Left cardiac atrium (tissue), 4 donors: ENCODE data around the gene SMCHD1. TPM values are rescaled to one million over a fixed set of nuclear protein-coding genes. Genes with fewer than 3 reads are reported as not detected.
A peak's percentile ranks its signal among the peaks of the same experiment; 100 is the strongest.
"Not testable (repeated sequence)": the region's sequence is repeated elsewhere in the genome, so short reads cannot be mapped to it uniquely, and the experiment has no call there.

Source experiments
- ATAC-seq, 2 donors: fragments of 200-7000 bp; cut with Tn5 transposase; one replicate each; pipeline ENCODE4 v1.9.1; 2020; ENCODE audit warnings: mild to moderate bottlenecking in 2 of 2, moderate library complexity in 2 of 2
- DNase-seq: peaks from one replicate; pipeline ENCODE4 v3.0.0-alpha.2; 2020
- intact Hi-C, 2 donors: fragments of 100-400 bp; cut with DNase I; formaldehyde crosslinking; loops; one replicate each; pipeline versions ENCODE4 v1.14.1 to v1.15.1; 2022 to 2023
- total RNA-seq, 2 donors: library from RNA; stranded (reverse); fragmentation: NEBNext Ultra II Directional; extraction: Animal tissue kit (Norgen Biotek cat#: 25700); gene quantifications; one replicate each; pipeline ENCODE4 v1.2.1, GENCODE V29; 2021
- donor health status: DM: no; HTN: yes; CAD: no.
- donor health status: DM: no; HTN: yes; CAD: no; lungs with severe emphysema.
- donor health status: DM: yes; HTN: yes; CAD: no.
- donor health status: Dilated cardiomyopathy.

Gene SMCHD1
- total RNA-seq, 2 donors from 2014 or later, result 24.5 to 28.7 TPM

DNA sequence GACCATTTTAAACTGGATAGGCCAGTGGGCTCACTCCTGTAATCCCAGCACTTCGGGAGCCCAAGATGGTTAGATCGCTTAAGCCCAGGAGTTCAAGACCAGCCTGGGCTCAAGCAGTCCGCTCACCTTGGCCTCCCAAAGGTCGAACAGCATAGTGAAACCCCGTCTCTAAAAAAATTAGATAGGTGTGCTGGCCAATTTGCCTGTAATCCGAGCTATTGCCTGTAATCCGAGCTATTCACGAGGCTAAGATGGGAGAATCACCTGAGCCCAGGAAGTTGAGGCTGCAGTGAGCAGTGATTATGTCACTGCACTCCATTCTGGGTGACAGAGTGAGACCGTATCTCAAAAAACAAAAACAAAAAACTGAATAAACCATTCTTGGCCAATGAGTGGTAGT is 138.6 kb downstream of the SMCHD1 start:
- DNase-seq, result no peak
- ATAC-seq, result no peak
- intact Hi-C loops, result no loop called here

DNA sequence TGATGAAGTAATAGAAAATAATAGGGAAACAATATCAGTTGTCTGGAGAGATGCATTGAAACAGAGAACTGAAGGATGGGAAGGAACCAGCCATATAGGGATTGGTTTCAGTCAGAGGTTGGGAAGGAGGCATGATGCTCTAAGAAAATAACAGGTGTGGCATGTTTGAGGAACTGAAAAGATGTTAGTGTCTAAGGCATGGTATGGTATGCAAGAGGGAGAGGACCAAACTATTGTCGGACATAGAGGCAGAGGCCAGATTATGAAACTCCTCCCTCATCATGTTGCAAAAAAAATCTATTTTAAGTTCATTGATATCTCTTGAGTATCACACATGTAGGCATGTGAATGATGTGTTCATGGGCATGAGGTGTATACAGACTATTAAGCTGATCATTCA is 142.4 kb downstream of the SMCHD1 start:
- intact Hi-C loops, result no loop called here
- ATAC-seq (no peak), DNase-seq (no peak)

DNA sequence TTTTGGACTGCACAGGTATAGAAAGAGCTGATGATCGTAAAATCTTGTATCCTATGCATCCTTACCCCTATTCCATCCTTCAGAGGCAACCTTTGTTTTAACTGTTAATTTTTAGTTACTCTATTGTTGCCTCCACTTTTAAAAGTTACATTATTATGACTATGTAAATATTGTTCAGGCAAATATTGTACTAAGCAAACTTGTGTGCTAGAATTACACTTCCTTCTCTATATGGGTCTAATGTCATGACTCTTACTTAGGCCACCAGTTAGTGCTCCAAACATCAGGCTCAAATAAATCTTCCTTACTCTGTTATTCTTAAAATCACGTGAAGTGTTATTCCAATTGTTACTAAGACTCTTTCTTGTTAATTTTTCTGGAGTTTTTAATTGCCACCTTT is 143.8 kb downstream of the SMCHD1 start:
- DNase-seq (no peak), ATAC-seq (no peak)
- intact Hi-C loops, result no loop called here

DNA sequence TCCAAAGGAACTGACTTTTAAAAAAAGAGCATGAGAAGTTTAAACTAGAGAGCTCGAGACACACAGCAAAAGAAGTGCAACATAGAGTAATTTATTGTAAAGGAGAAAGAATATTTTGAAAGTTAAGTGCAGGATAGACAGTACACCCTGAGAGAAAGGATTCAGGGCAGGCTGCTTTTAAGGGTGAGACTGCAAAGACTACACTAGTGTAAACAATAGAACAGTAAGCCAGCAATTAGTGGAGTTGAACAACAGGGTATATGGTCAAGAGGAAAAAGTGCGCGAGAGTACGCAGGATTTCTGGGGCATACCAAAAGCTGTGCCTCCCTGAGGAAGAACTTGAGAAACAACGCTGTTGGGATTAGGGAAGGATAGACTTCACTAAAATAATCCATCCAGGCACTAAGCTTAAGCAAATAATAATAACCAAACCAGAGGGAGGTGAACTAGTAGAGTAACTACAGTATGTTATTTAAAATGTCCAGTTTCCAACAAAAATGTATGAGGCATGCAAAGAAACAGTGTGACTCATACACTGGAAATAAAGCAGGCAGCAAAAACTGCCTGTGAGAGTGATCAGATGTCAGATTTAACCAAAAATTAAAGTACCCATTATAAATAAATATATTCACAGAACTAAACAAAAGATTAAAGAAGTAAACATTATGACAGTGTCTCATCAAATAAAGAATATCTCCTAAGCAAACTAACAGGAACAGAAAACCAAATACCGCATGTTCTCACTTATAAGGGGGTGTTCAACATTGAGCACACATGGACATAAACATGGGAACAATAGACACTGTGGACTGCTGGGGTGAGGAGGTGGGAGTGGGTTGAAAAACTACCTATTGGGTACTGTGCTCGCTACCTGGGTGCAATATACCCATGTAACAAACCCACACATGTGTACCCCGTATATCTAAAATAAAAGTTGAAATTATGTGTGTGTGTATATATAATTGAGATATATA is 150.7 kb downstream of the SMCHD1 start:
- DNase-seq, result no peak
- no peak for ATAC-seq
- intact Hi-C loops, result loop anchor here in 1 of 2 donors (10.0 kb wide), 1 partner anchor 99 kb away; no protein-coding TSS in a partner anchor

DNA sequence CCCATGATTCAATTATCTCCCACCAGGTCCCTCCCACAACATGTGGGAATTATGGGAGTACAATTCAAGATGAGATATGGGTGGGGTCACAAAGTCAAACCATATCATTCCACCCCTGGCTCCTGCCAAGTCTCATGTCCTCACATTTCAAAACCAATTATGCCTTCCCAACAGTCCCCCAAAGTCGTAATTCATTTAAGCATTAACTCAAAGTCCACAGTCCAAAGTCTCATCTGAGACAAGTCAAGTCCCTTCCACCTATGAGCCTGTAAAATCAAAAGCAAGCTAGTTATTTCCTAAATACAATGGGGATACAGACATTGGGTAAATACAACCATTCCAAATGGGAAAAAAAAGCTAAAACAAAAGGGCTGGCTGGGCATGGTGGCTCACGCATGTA is 153.1 kb downstream of the SMCHD1 start:
- intact Hi-C loops, result loop anchor here in 1 of 2 donors (10.0 kb wide), 1 partner anchor 96 kb away; no protein-coding TSS in a partner anchor
- not testable (repeated sequence) for DNase-seq, ATAC-seq

DNA sequence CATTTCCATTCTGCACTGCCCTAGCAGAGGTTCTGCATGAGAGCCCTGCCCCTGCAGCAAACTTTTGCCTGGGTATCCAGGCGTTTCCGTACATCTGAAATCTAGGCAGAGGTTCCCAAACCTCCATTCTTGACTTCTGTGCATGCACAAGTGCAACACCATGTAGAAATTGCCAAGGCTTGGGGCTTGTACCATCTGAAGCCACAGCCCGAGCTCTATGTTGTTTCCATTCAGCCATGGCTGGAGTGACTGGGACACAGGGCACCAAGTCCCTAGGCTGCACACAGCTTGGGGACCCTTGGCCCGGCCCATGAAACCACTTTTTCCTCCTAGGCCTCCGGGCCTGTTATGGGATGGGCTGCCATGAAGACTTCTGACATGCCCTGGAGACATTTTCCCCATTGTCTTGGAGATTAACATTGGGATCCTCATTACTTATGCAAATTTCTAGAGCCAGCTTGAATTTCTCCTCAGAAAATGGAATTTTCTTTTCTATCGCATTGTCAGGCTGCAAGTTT is 154.2 kb downstream of the SMCHD1 start:
- DNase-seq, ATAC-seq: not testable (repeated sequence)
- intact Hi-C loops, result loop anchor here in 1 of 2 donors (10.0 kb wide), 1 partner anchor 95 kb away; no protein-coding TSS in a partner anchor

DNA sequence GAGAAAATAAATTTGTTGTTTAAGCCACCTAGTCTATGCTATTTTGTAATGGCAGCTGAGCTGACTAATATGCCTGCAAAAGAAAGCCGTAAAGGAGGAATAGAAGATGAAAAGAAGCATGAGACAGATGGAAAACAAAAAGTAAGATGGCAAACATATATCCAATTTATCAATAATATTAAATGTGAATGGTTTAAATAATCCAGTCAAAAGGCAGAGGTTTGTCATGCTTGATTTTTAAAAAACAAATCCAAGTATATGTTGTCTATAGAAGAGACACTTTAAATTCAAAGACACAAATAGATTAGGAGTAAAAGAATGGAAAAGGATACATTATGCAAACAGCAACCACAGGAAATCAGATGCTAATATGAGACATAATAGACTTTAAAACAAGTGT is 155.9 kb downstream of the SMCHD1 start:
- intact Hi-C loops, result no loop called here
- ATAC-seq (no peak), DNase-seq (no peak)

DNA sequence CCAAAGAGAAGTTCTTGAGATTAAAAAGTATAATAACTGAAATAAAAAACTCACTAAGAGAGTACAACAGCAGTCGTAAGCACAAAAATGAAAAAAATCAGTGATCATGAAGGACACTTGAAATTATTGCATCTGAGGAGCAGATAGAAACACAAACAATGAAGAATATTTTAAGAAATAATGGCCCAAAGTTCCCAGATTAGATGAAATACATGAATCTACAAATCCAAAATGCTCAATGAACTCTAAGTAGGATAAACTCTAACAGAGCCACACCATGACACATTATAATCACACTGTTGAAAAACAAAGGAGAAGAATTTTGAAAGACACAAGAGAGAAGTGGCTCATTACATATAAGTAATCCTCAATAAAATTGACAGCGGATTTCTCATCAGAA is 159.4 kb downstream of the SMCHD1 start:
- ATAC-seq (no peak), DNase-seq (no peak)
- intact Hi-C loops, result no loop called here

DNA sequence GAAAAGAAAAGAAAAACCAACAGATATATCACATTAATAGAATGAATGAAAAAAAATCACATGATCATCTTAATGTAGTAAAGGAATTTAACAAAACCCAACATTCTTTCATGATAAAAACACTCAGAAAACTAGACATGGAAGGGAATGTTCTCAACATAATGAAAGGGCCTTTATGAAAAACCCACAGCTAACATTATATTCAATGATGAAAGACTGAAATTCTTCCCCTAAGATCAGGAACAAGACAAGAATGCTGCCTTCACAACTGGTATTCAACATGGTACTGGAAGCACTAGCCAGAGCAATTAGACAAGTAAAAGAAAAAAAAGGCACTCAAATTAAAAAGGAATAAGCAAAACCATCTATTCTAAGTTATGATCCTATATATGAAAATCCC is 162.8 kb downstream of the SMCHD1 start:
- intact Hi-C loops, result no loop called here
- no peak for DNase-seq
- ATAC-seq, result no peak

DNA sequence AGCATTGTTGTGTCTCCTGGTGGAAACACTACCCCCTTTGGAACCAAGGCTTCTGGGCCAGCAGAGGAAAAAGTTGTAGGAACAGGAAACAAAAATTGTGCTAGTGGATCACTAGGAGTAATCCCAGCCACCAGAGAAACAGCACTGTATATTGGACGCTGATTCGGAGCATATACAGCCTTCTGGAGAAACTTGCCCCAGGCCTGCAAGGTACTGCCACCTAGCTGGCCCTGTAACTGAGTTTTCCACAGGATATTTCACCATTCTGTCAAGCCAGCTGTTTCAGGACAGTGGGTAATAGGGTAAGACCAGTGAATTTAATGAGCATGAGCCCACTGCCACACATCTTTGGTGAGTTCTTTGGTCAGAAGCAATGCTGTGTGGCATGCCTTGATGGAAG is 166.2 kb downstream of the SMCHD1 start:
- intact Hi-C loops, result no loop called here
- ATAC-seq (no peak), DNase-seq (no peak)

DNA sequence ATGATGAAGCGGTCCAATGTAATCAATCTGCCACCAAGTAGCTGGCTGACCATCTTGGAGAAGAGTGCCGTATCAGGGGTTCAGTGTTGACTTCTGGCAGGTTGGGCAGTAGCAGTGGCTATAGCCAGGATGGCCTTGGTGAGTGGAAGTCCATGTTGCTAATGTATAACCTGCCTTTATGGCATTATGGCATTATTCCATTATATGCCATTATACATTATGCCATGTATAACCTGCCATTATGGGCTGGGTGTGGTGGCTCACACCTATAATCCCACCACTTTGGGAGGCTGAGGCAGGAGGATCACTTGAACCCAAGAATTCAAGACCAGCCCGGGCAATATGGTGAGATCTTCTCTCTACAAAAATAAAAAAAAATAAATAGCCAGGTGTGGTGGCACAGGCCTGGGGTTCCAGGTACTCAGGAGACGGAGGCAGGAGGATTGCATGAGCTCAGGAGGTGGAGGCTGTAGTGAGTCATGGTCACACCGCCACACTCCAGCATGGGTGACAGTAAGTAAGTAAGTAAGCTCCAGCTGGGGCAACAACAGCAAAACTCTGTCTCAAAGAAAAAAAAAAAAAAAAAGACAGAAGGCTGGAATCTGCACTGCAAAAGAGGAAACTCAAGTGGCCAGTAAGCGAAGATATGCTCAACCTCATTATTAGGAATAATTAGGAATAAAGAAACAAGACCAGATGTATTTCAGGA is 166.8 kb downstream of the SMCHD1 start:
- intact Hi-C loops, result no loop called here
- DNase-seq, result no peak
- no peak for ATAC-seq

DNA sequence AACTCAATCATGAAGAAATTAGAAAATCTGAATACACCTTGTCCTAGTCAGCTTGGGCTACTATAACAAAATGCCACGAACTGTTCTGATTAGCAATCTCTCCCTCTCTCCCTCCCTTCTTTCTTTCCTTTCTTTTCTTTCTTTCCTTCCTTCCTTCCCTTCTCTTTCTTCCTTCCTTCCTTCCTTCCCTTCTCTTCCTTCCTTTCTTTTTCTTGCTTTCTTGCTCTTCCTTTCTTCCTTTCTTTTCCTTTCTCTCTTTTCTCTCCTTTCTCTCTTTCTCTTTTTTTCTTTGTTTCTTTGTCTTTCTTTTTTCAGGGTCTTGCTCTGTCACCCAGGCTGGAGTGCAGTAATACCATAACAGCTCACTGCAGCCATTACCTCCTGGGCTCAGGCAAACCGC is 167.7 kb downstream of the SMCHD1 start:
- DNase-seq, result no peak
- intact Hi-C loops, result no loop called here
- no peak for ATAC-seq

DNA sequence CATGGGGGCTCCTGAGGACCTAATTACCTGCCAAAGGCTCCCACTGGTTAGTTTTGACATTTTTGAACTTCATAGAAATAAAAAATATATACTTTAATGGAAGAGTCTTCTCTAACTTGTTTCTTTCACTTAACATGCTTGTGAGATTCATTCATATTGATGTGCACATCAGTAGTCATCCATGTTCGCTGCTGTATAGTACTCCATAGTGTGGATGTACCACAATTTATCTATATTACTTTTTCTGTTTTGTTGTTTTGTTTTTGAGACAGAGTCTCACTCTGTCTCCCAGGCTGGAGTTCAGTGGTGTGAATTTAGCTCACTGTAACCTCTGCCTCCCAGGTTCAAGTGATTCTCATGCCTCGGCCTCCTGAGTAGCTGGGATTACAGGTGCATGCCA is 168.4 kb downstream of the SMCHD1 start:
- DNase-seq (no peak), ATAC-seq (no peak)
- intact Hi-C loops, result no loop called here

DNA sequence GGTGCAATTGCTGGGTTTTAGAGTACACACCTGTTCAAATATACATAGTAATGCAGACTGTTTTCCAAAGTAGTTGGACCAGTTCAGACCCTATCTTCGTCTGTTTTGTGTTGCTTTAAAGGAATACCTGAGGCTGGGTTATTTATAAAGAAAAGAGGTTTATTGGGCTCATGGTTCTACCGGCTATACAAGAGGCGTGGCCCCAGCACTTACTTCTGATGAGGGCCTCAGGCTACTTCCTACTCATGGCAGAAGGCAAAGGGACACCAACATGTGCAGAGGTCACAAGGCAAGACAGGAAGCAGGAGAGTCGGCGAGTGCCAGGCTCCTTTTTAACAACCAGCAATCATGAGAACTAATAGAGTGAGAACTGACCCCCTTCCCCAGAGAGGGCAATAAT is 169.3 kb downstream of the SMCHD1 start:
- ATAC-seq (no peak), DNase-seq (no peak)
- intact Hi-C loops, result no loop called here

DNA sequence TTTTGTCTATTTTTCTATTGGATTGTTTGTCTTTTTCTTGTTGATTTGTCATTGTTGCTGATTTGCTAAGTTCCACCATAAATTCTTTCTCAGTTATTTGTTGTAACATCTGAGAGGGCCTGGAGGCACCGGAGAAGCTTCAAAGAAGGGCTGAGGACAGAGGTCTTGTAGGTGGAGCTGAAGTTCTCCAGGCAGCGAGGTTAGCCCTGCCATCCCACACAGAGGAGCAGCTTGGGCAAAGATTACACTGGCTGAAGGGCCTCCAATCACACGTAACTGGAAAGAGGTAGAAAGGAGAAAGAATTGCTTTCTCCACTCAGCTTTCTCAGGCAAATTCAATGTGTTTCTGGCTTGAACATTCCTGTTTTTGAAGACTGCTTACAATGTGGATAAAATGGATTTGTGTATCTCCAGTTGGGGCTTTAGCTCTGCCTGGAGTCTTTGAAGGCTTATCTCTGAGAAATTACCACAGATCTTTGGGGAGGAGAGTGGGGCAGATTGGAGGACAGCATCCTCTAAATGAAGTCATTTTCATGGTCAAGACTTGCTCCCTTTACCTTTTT is 170.2 kb downstream of the SMCHD1 start:
- intact Hi-C loops, result no loop called here
- ATAC-seq (peak in 1 of 2 donors; percentile 18), DNase-seq (no peak)

DNA sequence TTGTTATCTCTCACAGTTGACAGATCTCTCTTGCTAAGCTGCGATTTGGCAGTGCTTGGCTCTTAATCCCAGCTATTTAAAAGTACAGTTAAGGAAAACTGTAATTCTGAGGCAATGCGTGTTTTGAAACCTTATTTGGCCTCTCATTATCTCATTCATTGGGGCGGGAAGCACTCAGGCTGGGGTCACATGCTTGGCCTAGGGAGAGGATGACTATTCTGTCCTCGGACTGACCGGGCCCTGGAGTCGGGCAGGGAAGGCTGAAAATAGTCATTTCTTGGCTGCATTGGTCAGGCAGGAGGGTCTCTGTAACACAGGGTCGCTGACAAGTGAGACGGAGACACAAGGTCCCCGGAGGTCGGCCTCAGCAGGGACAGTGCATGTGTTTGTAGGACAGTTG is 171.1 kb downstream of the SMCHD1 start:
- ATAC-seq, result peak; percentile 88 to 95
- peak; percentile 32 for DNase-seq
- intact Hi-C loops, result no loop called here

DNA sequence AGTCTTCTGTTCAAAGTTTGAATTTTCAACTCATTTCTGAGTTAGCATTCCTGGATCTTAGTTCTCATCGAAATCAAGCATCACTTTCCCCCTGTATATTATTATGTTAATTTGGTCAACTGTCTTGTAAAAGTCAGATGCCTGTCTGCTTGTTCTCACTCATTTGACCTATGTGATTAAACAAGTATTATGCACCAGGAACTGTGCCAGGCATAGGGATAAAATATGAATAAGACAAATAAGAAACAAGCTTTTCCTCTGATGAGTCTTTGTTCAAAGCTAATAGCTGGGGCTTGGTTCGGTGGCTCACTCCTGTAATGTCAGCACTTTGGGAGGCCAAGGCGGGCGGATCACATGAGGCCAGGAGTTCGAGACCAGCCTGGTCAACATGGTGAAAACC is 171.5 kb downstream of the SMCHD1 start:
- ATAC-seq (peak in 1 of 2 donors; percentile 48), DNase-seq (no peak)
- intact Hi-C loops, result no loop called here

DNA sequence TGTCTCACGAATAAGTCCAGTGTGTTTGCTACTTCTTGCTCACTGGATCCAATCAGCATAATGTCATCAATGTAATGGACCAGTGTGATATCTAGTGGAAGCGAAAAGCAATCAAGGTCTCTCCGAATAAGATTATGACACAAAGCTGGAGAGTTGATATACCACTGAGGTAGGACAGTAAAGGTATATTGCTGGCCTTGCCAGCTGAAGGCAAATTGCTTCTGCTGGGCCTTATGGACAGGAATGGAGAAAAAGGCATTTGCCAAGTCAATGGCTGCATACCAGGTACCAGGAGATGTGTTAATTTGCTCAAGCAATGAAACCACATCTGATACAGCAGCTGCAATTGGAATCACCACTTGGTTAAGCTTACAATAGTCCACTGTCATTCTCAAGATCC is 180.6 kb downstream of the SMCHD1 start:
- intact Hi-C loops, ATAC-seq, DNase-seq: not testable (repeated sequence)

DNA sequence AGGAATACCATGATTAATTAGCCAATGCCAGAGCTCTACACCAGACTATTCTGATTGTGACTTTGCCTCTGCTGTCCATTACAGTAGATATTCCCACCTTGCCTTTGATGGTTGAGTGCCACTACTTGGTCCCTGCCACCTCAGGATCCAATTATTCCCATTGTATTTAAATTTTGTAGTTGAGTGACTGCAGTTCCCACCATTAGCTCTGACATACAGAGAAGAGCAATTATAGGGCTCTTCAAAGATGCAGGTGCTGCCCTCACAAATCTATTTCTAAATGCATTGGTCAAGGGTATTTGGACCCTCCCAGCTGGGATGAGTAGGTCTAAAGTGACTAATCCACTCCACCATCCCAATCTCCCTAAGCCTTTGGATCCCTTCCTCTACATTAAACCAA is 181.8 kb downstream of the SMCHD1 start:
- intact Hi-C loops, ATAC-seq, DNase-seq: not testable (repeated sequence)

DNA sequence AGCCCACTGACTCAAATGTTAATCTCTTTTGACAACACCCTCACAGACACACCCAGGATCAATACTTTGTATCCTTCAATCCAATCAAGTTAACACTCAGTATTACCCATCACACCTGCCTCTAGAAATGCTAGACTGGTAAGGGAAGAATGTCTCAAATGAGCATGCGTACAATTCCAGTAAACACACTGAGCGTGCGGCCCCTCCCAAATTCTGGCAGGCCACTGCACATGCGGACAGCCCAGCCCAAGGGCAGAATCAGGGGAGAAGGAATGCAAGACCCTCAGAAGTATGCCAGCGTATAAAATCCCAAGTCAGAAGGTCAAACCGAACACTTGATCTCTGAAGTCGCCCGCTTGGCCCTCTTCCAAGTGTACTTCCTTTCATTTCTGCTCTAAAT is 183.7 kb downstream of the SMCHD1 start:
- ATAC-seq (no peak), DNase-seq (no peak)
- intact Hi-C loops, result no loop called here
